Keratinocyte (primary cell): ENCODE data around the gene CFAP100. TPM values are rescaled to one million over a fixed set of nuclear protein-coding genes. Genes with fewer than 3 reads are reported as not detected.

ENCODE experiments used
- DNase-seq: peaks from one replicate; pipeline ENCODE4 v3.0.0-alpha.2; 2011; ENCODE audit warnings: low read depth, missing footprints, low spot score
- FAIRE-seq: peaks from 2 replicates; lab custom pipeline; 2011; peaks lifted over from hg19 to GRCh38; lab: Jason Lieb, UNC
- H2AFZ ChIP-seq: 2 replicates; pipeline ENCODE4 v1.6.0; 2012; ENCODE audit warnings: low read length, control low read depth, inconsistent platforms; ENCODE audit not compliant: control insufficient read depth
- H3K27ac ChIP-seq: 2 replicates; pipeline ENCODE4 v1.5.1; 2011; ENCODE audit warnings: low read length; ENCODE audit not compliant: control insufficient read depth, insufficient read depth
- H3K27me3 ChIP-seq: 3 replicates; pipeline ENCODE4 v1.6.0; 2011; ENCODE audit warnings: low read length; ENCODE audit not compliant: control insufficient read depth, insufficient read depth; ENCODE audit errors: extremely low read depth
- H3K36me3 ChIP-seq, 2 experiments: 2 replicates in 1 of 2; 3 replicates in 1 of 2; pipeline ENCODE4 v1.5.1; 2011; ENCODE audit warnings: low read length in 2 of 2, mild to moderate bottlenecking in 1 of 2; ENCODE audit not compliant: control insufficient read depth in 2 of 2, insufficient read depth in 2 of 2; ENCODE audit errors: extremely low read depth in 1 of 2
- H3K4me1 ChIP-seq: 3 replicates; pipeline ENCODE4 v1.5.1; 2011; ENCODE audit warnings: low read length; ENCODE audit not compliant: control insufficient read depth, insufficient read depth; ENCODE audit errors: extremely low read depth
- H3K4me2 ChIP-seq: 3 replicates; pipeline ENCODE4 v1.6.0; 2011; ENCODE audit warnings: low read depth, low read length; ENCODE audit not compliant: control insufficient read depth, insufficient read depth; ENCODE audit errors: extremely low read depth
- H3K4me3 ChIP-seq, 3 experiments: fragments of 200-600 bp in 1 of 3; sonication (generic) in 1 of 3; 2 replicates in 2 of 3; 3 replicates in 1 of 3; pipeline ENCODE4 v1.5.1; 2011 to 2016; ENCODE audit warnings: low read length in 3 of 3, mild to moderate bottlenecking in 3 of 3, control low read depth in 2 of 3, inconsistent platforms in 1 of 3, low read depth in 1 of 3, mixed read lengths in 1 of 3, mixed run types in 1 of 3, moderate library complexity in 1 of 3; ENCODE audit not compliant: control insufficient read depth in 2 of 3, insufficient read depth in 2 of 3; ENCODE audit errors: extremely low read depth in 1 of 3
- H3K79me2 ChIP-seq: 2 replicates; pipeline ENCODE4 v1.6.0; 2012; ENCODE audit warnings: low read length; ENCODE audit not compliant: control insufficient read depth, insufficient read depth
- H3K9ac ChIP-seq: 3 replicates; pipeline ENCODE4 v1.6.0; 2011; ENCODE audit warnings: low read length; ENCODE audit not compliant: control insufficient read depth, insufficient read depth; ENCODE audit errors: extremely low read depth
- H3K9me1 ChIP-seq: 3 replicates; pipeline ENCODE4 v1.6.0; 2011; ENCODE audit warnings: low read length; ENCODE audit not compliant: control insufficient read depth, insufficient read depth; ENCODE audit errors: extremely low read depth
- H3K9me3 ChIP-seq: 2 replicates; pipeline ENCODE4 v1.5.1; 2012; ENCODE audit warnings: low read depth, low read length; ENCODE audit not compliant: control insufficient read depth
- H4K20me1 ChIP-seq: 3 replicates; pipeline ENCODE4 v1.6.0; 2011; ENCODE audit warnings: low read length; ENCODE audit not compliant: control insufficient read depth, insufficient read depth; ENCODE audit errors: extremely low read depth
- EZH2 ChIP-seq: IDR thresholded peaks from one replicate; pipeline ENCODE4 v1.6.1; 2012; ENCODE audit warnings: inconsistent platforms, mild to moderate bottlenecking, low read length, moderate library complexity
- dilution Hi-C: fragments of 300-500 bp; cut with MboI; formaldehyde crosslinking; loops from one replicate; pipeline ENCODE4 v1.7.0; 2020; ENCODE audit warnings: low sequenced_read_pairs; ENCODE audit not compliant: extremely low pct_ligation_motif_present
- polyA plus RNA-seq, 5 experiments: library from polyadenylated mRNA; depleted of rRNA in 3 of 5; stranded (reverse) in 3 of 5; stranded (forward) in 1 of 5; unstranded in 1 of 5; fragments of >200 nt; gene quantifications; 1 replicate in 1 of 5; 2 replicates in 3 of 5; 3 replicates in 1 of 5; pipeline versions ENCODE4 v1.2.1 to v1.2.3, GENCODE V29; 2011 to 2012; ENCODE audit warnings: missing spikeins in 2 of 5, low read depth in 1 of 5, low replicate concordance in 1 of 5
- TF ChIP-seq, protein P1 (sequence below), 3 experiments: IDR thresholded peaks in 1 of 3; conservative IDR thresholded peaks in 1 of 3; optimal IDR thresholded peaks in 1 of 3; 2 replicates in 2 of 3; 3 replicates in 1 of 3; pipeline versions ENCODE3 to v1.5.1; 2011; ENCODE audit warnings: low read length in 3 of 3, mild to moderate bottlenecking in 3 of 3, moderate library complexity in 2 of 3, control low read depth in 1 of 3, inconsistent platforms in 1 of 3; ENCODE audit not compliant: insufficient read depth in 2 of 3; ENCODE audit errors: extremely low read depth in 1 of 3

CFAP100 gene
- polyA plus RNA-seq, 1 donor (not counting 4 experiments of a cell fraction or from before 2014, with no cell fraction given), result not detected

DNA sequence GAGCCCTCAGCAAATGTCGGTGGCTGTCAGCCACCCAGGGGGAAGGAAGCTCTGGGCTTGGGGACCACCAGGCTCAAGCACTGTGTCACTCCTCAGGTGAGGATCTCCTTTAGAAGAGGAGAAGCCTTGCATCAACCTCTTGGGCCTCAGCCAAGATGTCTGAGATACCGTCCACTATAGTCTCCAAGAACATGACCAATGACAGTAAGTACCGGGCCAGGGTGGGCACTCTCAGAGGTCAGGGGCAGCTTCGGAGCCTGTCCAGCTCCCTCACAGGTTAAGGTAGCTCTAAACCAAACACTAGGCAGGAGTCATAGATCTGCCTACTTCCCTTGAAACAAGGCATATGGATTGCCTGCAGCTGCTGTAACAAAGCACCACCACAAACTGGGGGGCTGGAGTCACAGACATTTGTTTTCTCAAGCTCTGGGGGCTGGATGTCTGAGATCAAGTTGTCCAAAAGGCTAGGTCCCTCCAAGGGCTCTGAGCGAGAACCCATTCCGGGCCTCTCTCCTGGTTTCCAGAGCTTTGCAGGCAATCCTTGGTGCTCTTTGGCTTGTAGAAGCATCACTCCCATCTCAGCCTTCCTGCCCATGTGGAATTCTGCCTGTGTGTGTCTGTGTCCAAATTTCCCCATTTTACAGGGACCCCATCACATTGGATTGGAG is 1.3 kb downstream of the CFAP100 start:
- no peaks in the 10 kb centered on the region for H3K9me1 ChIP-seq
- TF ChIP-seq EZH2, result no peak
- TF ChIP-seq, protein P1, sequence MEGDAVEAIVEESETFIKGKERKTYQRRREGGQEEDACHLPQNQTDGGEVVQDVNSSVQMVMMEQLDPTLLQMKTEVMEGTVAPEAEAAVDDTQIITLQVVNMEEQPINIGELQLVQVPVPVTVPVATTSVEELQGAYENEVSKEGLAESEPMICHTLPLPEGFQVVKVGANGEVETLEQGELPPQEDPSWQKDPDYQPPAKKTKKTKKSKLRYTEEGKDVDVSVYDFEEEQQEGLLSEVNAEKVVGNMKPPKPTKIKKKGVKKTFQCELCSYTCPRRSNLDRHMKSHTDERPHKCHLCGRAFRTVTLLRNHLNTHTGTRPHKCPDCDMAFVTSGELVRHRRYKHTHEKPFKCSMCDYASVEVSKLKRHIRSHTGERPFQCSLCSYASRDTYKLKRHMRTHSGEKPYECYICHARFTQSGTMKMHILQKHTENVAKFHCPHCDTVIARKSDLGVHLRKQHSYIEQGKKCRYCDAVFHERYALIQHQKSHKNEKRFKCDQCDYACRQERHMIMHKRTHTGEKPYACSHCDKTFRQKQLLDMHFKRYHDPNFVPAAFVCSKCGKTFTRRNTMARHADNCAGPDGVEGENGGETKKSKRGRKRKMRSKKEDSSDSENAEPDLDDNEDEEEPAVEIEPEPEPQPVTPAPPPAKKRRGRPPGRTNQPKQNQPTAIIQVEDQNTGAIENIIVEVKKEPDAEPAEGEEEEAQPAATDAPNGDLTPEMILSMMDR (optimal IDR thresholded peaks at IDR 0.05 in 1 of 3, IDR thresholded peaks at IDR 0.05 in 1 of 3, conservative IDR thresholded peaks at IDR 0.05 in 1 of 3; ENCODE audit: extremely low read depth in 1 of 3, insufficient read depth in 2 of 3, low read length in 3 of 3), result no peak
- H3K4me1 ChIP-seq, result no peaks in the 10 kb centered on the region
- H3K4me3 ChIP-seq, result no peak overlapping the region
- H3K27me3 ChIP-seq, result peaks cover 46% of the 10 kb centered on the region
- no peak overlapping the region for H3K4me2 ChIP-seq
- H3K9ac ChIP-seq, result no peak overlapping the region
- DNase-seq (no peak), FAIRE-seq (no peak)
- H4K20me1 ChIP-seq, result no peaks in the 10 kb centered on the region
- no peak overlapping the region for H3K27ac ChIP-seq
- no peaks in the 10 kb centered on the region for H3K79me2 ChIP-seq
- no peaks in the 10 kb centered on the region for H3K9me3 ChIP-seq
- no peak overlapping the region for H2AFZ ChIP-seq
- dilution Hi-C loops, result no loop called here
- no peaks in the 10 kb centered on the region for H3K36me3 ChIP-seq

DNA sequence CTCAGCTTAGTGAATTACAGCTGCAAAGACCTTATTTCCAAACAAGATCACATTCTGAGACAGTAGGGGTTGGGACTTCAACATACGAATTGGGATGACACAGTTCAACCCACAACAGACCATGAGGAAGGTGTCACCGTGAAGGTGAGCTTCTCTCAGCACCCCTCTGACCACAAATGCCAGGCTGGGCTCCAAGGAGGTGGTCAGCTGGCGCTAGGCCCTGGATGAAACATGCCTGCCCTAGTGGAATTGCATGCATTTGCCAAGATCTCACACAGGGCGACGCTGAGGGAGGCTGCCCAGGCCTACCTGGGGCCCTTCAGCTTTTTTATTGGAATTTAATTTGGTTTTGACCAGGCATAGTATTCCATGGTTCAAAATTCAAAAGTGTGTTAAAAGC is 1.8 kb downstream of the CFAP100 start:
- no peak overlapping the region for H3K4me3 ChIP-seq
- H3K4me1 ChIP-seq, result no peaks in the 10 kb centered on the region
- H3K27me3 ChIP-seq, result peaks cover 40% of the 10 kb centered on the region
- FAIRE-seq (no peak), DNase-seq (no peak)
- H3K36me3 ChIP-seq, result no peaks in the 10 kb centered on the region
- dilution Hi-C loops, result no loop called here
- TF ChIP-seq, protein P1 (optimal IDR thresholded peaks at IDR 0.05 in 1 of 3, IDR thresholded peaks at IDR 0.05 in 1 of 3, conservative IDR thresholded peaks at IDR 0.05 in 1 of 3; ENCODE audit: extremely low read depth in 1 of 3, insufficient read depth in 2 of 3, low read length in 3 of 3), result no peak
- no peak for TF ChIP-seq EZH2
- H3K9ac ChIP-seq, result no peak overlapping the region
- H3K27ac ChIP-seq, result no peak overlapping the region
- no peaks in the 10 kb centered on the region for H4K20me1 ChIP-seq
- no peaks in the 10 kb centered on the region for H3K9me1 ChIP-seq
- H3K9me3 ChIP-seq, result no peaks in the 10 kb centered on the region
- H2AFZ ChIP-seq, result no peak overlapping the region
- H3K79me2 ChIP-seq, result no peaks in the 10 kb centered on the region
- no peak overlapping the region for H3K4me2 ChIP-seq
